Measurements from ENCODE around the gene ARHGAP44.

GRCh38 chr17:12745486-12745885 is 43.8 kb upstream of the ARHGAP44 start:
- no peak for TF ChIP-seq CTCF (tag by site-specific recombination; IDR thresholded peaks at IDR 0.05)
- no peak for TF ChIP-seq ZFP3 (tag by site-specific recombination; IDR thresholded peaks at IDR 0.05; ENCODE audit: low read depth)
- no peak for TF ChIP-seq ZNF776 (tag by site-specific recombination; IDR thresholded peaks at IDR 0.05; ENCODE audit: borderline replicate concordance)
- TF ChIP-seq HOXD13 (CRISPR knock-in tag; IDR thresholded peaks at IDR 0.05; ENCODE audit: borderline replicate concordance): no peak
- no peak for TF ChIP-seq GFI1B (tag by site-specific recombination; IDR thresholded peaks at IDR 0.05)
- TF ChIP-seq TCF7L2 (IDR thresholded peaks at IDR 0.05; ENCODE audit: borderline replicate concordance, low read depth, low read length): no peak

Measured in HEK293 (cell line).